ENCODE data around the gene FRAT2. TPM values are rescaled to one million over a fixed set of nuclear protein-coding genes. Genes with fewer than 3 reads are reported as not detected.

The FRAT2 gene
- total RNA-seq, 4 donors from 2014 or later, result 18.7 to 27.8 (median 19.6) TPM

GRCh38 chr10:97311111-97311626, 23.4 kb downstream of the FRAT2 start:
- no peak overlapping the region for H3K27ac ChIP-seq (replicated peaks in 1 of 4)
- no peaks in the 10 kb centered on the region for H3K9me3 ChIP-seq
- 95% methylated on average over 4 of the region's 4 CpGs for WGBS
- intact Hi-C loops (cut with DNase I), result no loop called here
- H3K27me3 ChIP-seq, result no peaks in the 10 kb centered on the region
- H3K4me3 ChIP-seq, result no peak overlapping the region
- TF ChIP-seq EP300 (IDR thresholded peaks at IDR 0.05), result no peak
- TF ChIP-seq POLR2A (IDR thresholded peaks at IDR 0.05; ENCODE audit: low read depth), result no peak
- TF ChIP-seq, protein P1, sequence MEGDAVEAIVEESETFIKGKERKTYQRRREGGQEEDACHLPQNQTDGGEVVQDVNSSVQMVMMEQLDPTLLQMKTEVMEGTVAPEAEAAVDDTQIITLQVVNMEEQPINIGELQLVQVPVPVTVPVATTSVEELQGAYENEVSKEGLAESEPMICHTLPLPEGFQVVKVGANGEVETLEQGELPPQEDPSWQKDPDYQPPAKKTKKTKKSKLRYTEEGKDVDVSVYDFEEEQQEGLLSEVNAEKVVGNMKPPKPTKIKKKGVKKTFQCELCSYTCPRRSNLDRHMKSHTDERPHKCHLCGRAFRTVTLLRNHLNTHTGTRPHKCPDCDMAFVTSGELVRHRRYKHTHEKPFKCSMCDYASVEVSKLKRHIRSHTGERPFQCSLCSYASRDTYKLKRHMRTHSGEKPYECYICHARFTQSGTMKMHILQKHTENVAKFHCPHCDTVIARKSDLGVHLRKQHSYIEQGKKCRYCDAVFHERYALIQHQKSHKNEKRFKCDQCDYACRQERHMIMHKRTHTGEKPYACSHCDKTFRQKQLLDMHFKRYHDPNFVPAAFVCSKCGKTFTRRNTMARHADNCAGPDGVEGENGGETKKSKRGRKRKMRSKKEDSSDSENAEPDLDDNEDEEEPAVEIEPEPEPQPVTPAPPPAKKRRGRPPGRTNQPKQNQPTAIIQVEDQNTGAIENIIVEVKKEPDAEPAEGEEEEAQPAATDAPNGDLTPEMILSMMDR (IDR thresholded peaks at IDR 0.05), result no peak
- no peak for TF ChIP-seq POLR2AphosphoS5 (IDR thresholded peaks at IDR 0.05)
- H3K36me3 ChIP-seq, result no peaks in the 10 kb centered on the region
- no peak for DNase-seq (ENCODE audit: extremely low spot score)
- peaks cover 0 to 7% (median 0%) of the 10 kb centered on the region in 4 donors for H3K4me1 ChIP-seq

DNA sequence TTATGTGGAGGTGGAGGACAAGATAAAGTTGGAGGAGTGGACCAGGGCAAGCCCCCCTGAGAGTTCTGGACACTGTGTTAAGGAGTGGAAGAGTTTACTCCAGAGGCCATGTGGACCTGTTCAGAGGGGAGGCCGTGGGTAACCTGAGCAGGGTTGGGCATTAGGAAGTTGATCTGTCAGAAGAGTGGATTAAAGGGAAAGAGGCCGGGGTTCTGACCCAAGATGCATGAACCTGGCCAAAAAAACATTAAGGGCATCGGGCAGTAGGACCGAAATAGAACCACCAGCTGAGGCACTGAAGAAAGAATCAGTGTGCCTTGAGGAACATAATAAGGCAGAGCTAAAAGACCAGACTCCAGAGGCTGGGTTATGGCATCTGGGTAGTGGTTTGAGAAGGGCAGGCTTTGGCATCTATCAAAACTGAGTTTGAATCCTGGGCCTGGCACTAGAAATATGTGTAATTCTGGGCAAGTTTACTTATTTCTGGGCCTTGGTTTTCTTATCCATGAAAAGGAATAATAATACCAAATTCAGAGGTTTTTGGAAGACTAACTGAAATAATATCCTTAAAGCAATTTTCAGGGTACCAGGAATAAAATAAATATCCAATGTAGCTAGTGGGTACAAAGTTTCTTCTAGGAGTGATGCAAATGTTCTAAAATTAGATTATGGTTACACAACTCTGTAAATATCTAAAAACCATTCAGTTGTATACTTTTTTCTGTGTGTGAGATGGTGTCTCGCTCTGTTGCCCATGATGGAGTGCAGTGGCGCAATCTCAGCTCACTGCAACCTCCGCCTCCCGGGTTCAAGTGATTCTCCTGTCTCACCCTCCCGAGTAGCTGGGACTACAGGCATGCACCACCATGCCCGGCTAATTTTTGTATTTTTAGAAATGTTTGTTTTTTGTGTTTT, 26.4 kb downstream of the FRAT2 start:
- intact Hi-C loops (cut with DNase I), result no loop called here
- no peak for TF ChIP-seq POLR2A (IDR thresholded peaks at IDR 0.05; ENCODE audit: low read depth)
- no peak for TF ChIP-seq EP300 (IDR thresholded peaks at IDR 0.05)
- no peak for TF ChIP-seq POLR2AphosphoS5 (IDR thresholded peaks at IDR 0.05)
- TF ChIP-seq, protein P1 (IDR thresholded peaks at IDR 0.05), result no peak
- Histone ChIP-seq H3K27me3 (no peaks in the 10 kb centered on the region), H3K4me3 (no peak overlapping the region), H3K4me1 (peaks cover 0 to 7% (median 0%) of the 10 kb centered on the region in 4 donors), H3K27ac (replicated peaks in 1 of 4) (no peak overlapping the region), H3K36me3 (no peaks in the 10 kb centered on the region), H3K9me3 (no peaks in the 10 kb centered on the region)
- no peak for DNase-seq (ENCODE audit: extremely low spot score)
- WGBS, result 77% methylated on average over 10 of the region's 10 CpGs

- Histone ChIP-seq H3K4me1 (peaks cover 0 to 7% (median 0%) of the 10 kb centered on the region in 4 donors), H3K27me3 (no peaks in the 10 kb centered on the region), H3K4me3 (no peak overlapping the region), H3K9me3 (no peaks in the 10 kb centered on the region), H3K36me3 (no peaks in the 10 kb centered on the region), H3K27ac (replicated peaks in 1 of 4) (no peak overlapping the region)
- DNase-seq (ENCODE audit: extremely low spot score), result no peak
- WGBS, result 42% methylated on average over 1 of the region's 1 CpG
- TF ChIP-seq, protein P1 (IDR thresholded peaks at IDR 0.05), result no peak
- TF ChIP-seq EP300 (IDR thresholded peaks at IDR 0.05) (no peak), POLR2AphosphoS5 (IDR thresholded peaks at IDR 0.05) (no peak)
- intact Hi-C loops (cut with DNase I), result no loop called here
These were observed 27.1 kb downstream of the FRAT2 start for GRCh38 chr10:97307441-97307840.

DNA sequence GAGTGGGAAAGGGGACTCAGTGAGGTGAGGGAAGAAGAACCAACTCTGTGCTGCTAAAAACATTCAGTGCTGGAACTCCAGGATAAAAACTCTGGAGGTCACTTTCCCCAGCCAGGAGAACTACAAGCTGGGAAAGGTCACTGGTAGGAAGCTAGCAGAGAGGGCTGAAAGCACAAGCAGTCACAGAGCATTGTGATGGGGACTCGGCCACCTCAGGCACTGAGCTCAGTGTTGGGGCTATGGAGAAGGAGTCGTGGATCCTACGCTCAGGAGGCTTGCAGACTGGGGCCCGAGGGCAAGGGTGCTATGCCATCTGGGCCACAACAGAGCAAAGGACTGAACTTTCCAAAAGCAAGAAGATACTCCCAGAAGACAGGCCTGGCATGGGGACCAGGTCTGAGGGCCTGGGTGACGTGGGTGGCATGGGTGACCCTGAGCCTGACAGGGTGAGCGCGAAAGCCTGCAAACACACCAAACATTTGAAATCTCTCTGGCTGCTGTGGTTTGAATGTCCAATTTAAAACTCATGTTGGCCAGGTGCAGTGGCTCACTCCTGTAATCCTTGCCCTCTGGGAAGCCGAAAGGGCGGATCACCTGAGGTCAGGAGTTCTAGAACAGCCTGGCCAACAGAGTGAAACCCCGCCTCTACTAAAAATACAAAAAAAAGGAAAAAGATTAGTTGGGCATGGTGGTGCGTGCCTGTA, 32.3 kb downstream of the FRAT2 start:
- intact Hi-C loops (cut with DNase I), result no loop called here
- H3K9me3 ChIP-seq, result no peaks in the 10 kb centered on the region
- no peak overlapping the region for H3K4me3 ChIP-seq
- no peaks in the 10 kb centered on the region for H3K27me3 ChIP-seq
- TF ChIP-seq POLR2A (IDR thresholded peaks at IDR 0.05; ENCODE audit: low read depth), result no peak
- TF ChIP-seq, protein P1 (IDR thresholded peaks at IDR 0.05), result no peak
- TF ChIP-seq POLR2AphosphoS5 (IDR thresholded peaks at IDR 0.05), result no peak
- TF ChIP-seq EP300 (IDR thresholded peaks at IDR 0.05), result no peak
- H3K27ac ChIP-seq (replicated peaks in 1 of 4), result no peak overlapping the region
- 85% methylated on average over 11 of the region's 11 CpGs for WGBS
- H3K4me1 ChIP-seq, result peaks cover 0 to 10% (median 0%) of the 10 kb centered on the region in 4 donors
- no peaks in the 10 kb centered on the region for H3K36me3 ChIP-seq
- DNase-seq (ENCODE audit: extremely low spot score), result no peak

Data from esophagus muscularis mucosa (tissue), 4 donors.